GM12878 (cell line): ENCODE results near the gene PCDHB13.

Experiments
- ATF2 ChIP-seq: IDR thresholded peaks from 2 replicates; pipeline ENCODE4 v1.6.1; 2012; ENCODE audit warnings: low read length, inconsistent platforms
- CBFB ChIP-seq: IDR thresholded peaks from 2 replicates; pipeline ENCODE4 v1.6.1; 2016; ENCODE audit warnings: antibody characterized with exemption, low read depth
- MYC ChIP-seq: IDR thresholded peaks from 2 replicates; pipeline ENCODE4 v1.6.1; 2011; ENCODE audit warnings: mild to moderate bottlenecking, low read length, moderate library complexity, inconsistent platforms; ENCODE audit not compliant: insufficient read depth, insufficient replicate concordance, insufficient read length, severe bottlenecking
- POLR2A ChIP-seq: IDR thresholded peaks from 2 replicates; pipeline ENCODE4 v1.6.1; 2011; ENCODE audit warnings: low read depth, mild to moderate bottlenecking, low read length
- POLR2AphosphoS5 ChIP-seq: IDR thresholded peaks from 2 replicates; pipeline ENCODE4 v1.6.1; 2011; ENCODE audit warnings: mild to moderate bottlenecking, low read length, inconsistent platforms
- PRDM15 ChIP-seq: fragments of 450-650 bp; formaldehyde crosslinking; IDR thresholded peaks from 2 replicates; pipeline ENCODE4 v1.4.0; 2020; ENCODE audit warnings: mild to moderate bottlenecking, moderate library complexity
- TF ChIP-seq, protein P1 (sequence below), 3 experiments: IDR thresholded peaks in 2 of 3; conservative IDR thresholded peaks in 1 of 3; 2 replicates each; pipeline ENCODE4 v1.5.1; 2011; ENCODE audit warnings: low read depth in 3 of 3, low read length in 3 of 3, mild to moderate bottlenecking in 3 of 3, control low read depth in 2 of 3, moderate library complexity in 2 of 3, inconsistent platforms in 1 of 3, mixed read lengths in 1 of 3; ENCODE audit not compliant: control insufficient read depth in 2 of 3, insufficient read depth in 1 of 3; ENCODE audit errors: extremely low read depth in 1 of 3
- TF ChIP-seq, protein P2 (sequence below): fragments of 450-650 bp; formaldehyde crosslinking; IDR thresholded peaks from 2 replicates; pipeline ENCODE4 v1.5.0; 2022; ENCODE audit warnings: mild to moderate bottlenecking, missing genetic modification characterization

DNA sequence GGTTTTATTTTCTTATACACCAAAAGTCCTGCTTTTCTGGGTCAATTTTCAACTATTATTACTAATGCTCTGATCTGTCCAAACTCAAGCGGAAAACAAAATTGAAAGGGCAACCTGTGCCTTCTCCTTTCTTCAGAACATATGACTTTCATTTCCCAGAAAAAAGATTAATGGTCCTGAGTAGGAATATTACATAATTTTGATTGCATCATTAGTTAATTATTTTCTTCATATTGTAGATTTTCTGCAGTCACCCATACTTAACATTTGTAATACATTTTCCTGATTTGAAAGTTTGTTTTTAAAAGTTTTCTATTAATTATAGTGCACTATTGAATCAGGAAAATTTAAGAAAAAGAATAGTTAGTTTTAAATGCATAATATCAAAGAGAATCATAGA, 37.8 kb upstream of the PCDHB13 start:
- TF ChIP-seq PRDM15 (CRISPR knock-in tag) (no peak), POLR2A (no peak), ATF2 (no peak), POLR2AphosphoS5 (no peak), CBFB (no peak), MYC (no peak)
- TF ChIP-seq, protein P1, sequence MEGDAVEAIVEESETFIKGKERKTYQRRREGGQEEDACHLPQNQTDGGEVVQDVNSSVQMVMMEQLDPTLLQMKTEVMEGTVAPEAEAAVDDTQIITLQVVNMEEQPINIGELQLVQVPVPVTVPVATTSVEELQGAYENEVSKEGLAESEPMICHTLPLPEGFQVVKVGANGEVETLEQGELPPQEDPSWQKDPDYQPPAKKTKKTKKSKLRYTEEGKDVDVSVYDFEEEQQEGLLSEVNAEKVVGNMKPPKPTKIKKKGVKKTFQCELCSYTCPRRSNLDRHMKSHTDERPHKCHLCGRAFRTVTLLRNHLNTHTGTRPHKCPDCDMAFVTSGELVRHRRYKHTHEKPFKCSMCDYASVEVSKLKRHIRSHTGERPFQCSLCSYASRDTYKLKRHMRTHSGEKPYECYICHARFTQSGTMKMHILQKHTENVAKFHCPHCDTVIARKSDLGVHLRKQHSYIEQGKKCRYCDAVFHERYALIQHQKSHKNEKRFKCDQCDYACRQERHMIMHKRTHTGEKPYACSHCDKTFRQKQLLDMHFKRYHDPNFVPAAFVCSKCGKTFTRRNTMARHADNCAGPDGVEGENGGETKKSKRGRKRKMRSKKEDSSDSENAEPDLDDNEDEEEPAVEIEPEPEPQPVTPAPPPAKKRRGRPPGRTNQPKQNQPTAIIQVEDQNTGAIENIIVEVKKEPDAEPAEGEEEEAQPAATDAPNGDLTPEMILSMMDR (IDR thresholded peaks at IDR 0.05 in 2 of 3, conservative IDR thresholded peaks at IDR 0.05 in 1 of 3; ENCODE audit: control insufficient read depth in 2 of 3, extremely low read depth in 1 of 3, insufficient read depth in 1 of 3, low read depth in 3 of 3, low read length in 3 of 3): no peak
- TF ChIP-seq, protein P2, sequence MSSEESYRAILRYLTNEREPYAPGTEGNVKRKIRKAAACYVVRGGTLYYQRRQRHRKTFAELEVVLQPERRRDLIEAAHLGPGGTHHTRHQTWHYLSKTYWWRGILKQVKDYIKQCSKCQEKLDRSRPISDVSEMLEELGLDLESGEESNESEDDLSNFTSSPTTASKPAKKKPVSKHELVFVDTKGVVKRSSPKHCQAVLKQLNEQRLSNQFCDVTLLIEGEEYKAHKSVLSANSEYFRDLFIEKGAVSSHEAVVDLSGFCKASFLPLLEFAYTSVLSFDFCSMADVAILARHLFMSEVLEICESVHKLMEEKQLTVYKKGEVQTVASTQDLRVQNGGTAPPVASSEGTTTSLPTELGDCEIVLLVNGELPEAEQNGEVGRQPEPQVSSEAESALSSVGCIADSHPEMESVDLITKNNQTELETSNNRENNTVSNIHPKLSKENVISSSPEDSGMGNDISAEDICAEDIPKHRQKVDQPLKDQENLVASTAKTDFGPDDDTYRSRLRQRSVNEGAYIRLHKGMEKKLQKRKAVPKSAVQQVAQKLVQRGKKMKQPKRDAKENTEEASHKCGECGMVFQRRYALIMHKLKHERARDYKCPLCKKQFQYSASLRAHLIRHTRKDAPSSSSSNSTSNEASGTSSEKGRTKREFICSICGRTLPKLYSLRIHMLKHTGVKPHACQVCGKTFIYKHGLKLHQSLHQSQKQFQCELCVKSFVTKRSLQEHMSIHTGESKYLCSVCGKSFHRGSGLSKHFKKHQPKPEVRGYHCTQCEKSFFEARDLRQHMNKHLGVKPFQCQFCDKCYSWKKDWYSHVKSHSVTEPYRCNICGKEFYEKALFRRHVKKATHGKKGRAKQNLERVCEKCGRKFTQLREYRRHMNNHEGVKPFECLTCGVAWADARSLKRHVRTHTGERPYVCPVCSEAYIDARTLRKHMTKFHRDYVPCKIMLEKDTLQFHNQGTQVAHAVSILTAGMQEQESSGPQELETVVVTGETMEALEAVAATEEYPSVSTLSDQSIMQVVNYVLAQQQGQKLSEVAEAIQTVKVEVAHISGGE: no peak
